Heart right ventricle (tissue), 16 donors: ENCODE measurements around the gene FUT6. TPM values are rescaled to one million over a fixed set of nuclear protein-coding genes. Genes with fewer than 3 reads are reported as not detected.
A peak's percentile ranks its signal among the peaks of the same experiment; 100 is the strongest.

Source experiments
- ATAC-seq, 8 donors: fragments of 200-7000 bp; cut with Tn5 transposase; one replicate each; pipeline ENCODE4 v1.9.1; 2020; ENCODE audit warnings: mild to moderate bottlenecking in 8 of 8, moderate library complexity in 8 of 8, moderate number of reproducible peaks in 1 of 8
- DNase-seq, 2 donors: peaks; one replicate each; pipeline ENCODE4 v3.0.0-alpha.2; 2020
- H3K27ac ChIP-seq, 10 donors: fragments of 200-600 bp; sonication (generic) in 2 of 10; one replicate each; pipeline versions ENCODE4 v1.5.0 to v1.8.0; 2020 to 2022; ENCODE audit warnings: mild to moderate bottlenecking in 3 of 10
- H3K27me3 ChIP-seq, 7 donors: fragments of 200-600 bp; one replicate each; pipeline ENCODE4 v1.8.0; 2021 to 2022; ENCODE audit warnings: mild to moderate bottlenecking in 2 of 7
- H3K36me3 ChIP-seq, 9 donors: fragments of 200-600 bp; sonication (generic) in 1 of 9; one replicate each; pipeline versions ENCODE4 v1.5.0 to v1.8.0; 2020 to 2022; ENCODE audit warnings: mild to moderate bottlenecking in 2 of 9
- H3K4me1 ChIP-seq, 9 donors: fragments of 200-600 bp; sonication (generic) in 1 of 9; one replicate each; pipeline versions ENCODE4 v1.5.0 to v1.8.0; 2020 to 2022; ENCODE audit warnings: mild to moderate bottlenecking in 4 of 9
- H3K4me3 ChIP-seq, 10 donors: fragments of 200-600 bp; sonication (generic) in 2 of 10; one replicate each; pipeline versions ENCODE4 v1.5.0 to v1.8.0; 2020 to 2022; ENCODE audit warnings: mild to moderate bottlenecking in 7 of 10, moderate library complexity in 2 of 10
- H3K9me3 ChIP-seq, 11 donors: fragments of 200-600 bp in 10 of 11; sonication (generic) in 2 of 11; one replicate each; pipeline versions ENCODE4 v1.5.0 to v1.8.0; 2013 to 2022; ENCODE audit warnings: mild to moderate bottlenecking in 2 of 11, control low read depth in 1 of 11, moderate library complexity in 1 of 11
- WGBS, 2 donors: extraction: QIAGEN DNeasy Blood & Tissue Kit; methylation state at CpG; one replicate each; pipeline ENCODE4 v1.1.7; 2013; ENCODE audit warnings: inconsistent platforms in 1 of 2; 5-methylcytosine and 5-hydroxymethylcytosine counted together
- intact Hi-C, 10 donors: fragments of 100-400 bp; cut with DNase I; formaldehyde crosslinking; loops; one replicate each; pipeline versions ENCODE4 v1.11.1 to v1.14.2; 2022
- polyA plus RNA-seq, 2 donors: library from polyadenylated mRNA; stranded (reverse); fragments of 200-250 nt; gene quantifications; one replicate each; pipeline ENCODE4 v1.2.3, GENCODE V29; 2013
- total RNA-seq, 10 donors: library from RNA; stranded (reverse); fragmentation: NEBNext Ultra II Directional in 3 of 10; extraction: Animal tissue kit (Norgen Biotek cat#: 25700) in 3 of 10; gene quantifications; one replicate each; pipeline versions ENCODE4 v1.2.1 to v1.2.4, GENCODE V29; 2021 to 2023
- TF ChIP-seq, protein P1 (sequence below), 9 donors: fragments of 200-600 bp; sonication (generic) in 2 of 9; IDR thresholded peaks; one replicate each; pipeline versions ENCODE4 v1.5.0 to v1.8.0; 2021 to 2022; ENCODE audit warnings: antibody characterized with exemption in 9 of 9, mild to moderate bottlenecking in 5 of 9, moderate library complexity in 1 of 9
- donor health status: Arrhythmogenic right ventricular cardiomyopathy.
- donor health status: ischemic (EF 13 %, LVEDD 7.1; RV severe dilation, severe dysfunction).
- donor health status: healthy with polysubstance abuse.
- donor health status: DM: no; HTN: yes; CAD: no.
- donor health status: DM: no; HTN: no; CAD: no.
- donor health status: ischemic (EF 25% LVEDD 6.9; RV normal size, moderate dysfunction).
- donor health status: ischemic (EF 25% LVEDD 5.7; RV mildly dilated, moderate dysfunction).
- donor health status: healthy.
- donor health status: DM: yes; HTN: yes; CAD: no.
- donor health status: Ischemic cardiomyopathy.
- donor health status: ischemic (EF 35%, LVEDD 5.7; RV mildly dilated, moderate dysfunction).
- donor health status: nonischemic (EF 11% LVEDD 7.7; RV severe dilation, severe dysfunction).
- donor health status: DM: yes; HTN: yes; CAD: no.
- donor health status: PGD.
- donor health status: ischemic (EF 29% LVEDD 5.4; RV normal size, mild dysfunction).
- donor health status: nonischemic (EF 23%, LVEDD 6.1; RV moderate dilation, normal function).

The FUT6 gene
- total and polyA plus RNA-seq, 12 donors: not detected

DNA sequence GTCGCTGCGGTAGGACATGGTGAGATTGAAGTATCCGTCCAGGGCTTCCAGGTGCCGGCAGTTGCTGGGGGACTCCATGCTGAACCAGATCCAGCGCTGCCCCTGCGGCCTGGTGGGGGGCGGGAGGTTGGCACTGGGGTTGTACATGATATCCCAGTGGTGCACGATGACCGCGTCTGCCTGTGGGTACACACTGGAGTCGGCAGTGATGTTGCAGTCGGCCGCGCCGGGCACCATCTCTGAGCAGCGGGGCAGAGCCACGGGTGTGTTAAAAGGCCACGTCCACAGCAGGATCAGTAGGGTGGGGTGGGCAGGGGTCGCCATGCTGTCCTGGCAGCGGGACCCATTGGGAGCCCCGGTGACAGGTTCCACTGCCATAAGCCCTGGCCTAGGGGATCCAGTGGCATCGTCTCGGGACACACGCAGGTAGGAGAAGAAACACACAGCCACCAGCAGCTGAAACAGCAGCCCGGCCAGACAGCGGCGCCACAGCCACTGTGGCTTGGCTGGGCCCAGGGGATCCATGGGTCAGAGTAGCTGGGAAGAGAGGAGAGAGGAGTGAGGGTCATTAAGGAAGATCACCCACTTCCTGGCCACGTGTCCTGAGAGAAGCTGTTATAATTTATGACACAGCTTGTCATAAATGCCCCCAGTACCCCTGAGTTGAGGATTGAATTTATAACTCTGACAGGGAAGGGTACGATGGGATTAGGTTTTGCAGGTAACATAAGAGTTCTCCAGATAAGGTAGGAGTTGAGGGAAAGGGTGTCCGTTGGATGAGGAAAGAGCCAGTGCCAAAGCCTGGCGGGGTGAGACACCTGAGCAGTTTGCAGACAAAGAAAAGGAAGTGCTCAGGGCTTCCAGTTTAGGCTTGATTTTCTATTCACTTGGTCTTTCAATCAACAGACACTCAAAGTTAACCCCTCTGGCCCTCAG, 28.0 kb upstream of the FUT6 start:
- WGBS, 2 donors: 85 to 86% methylated on average over 28 to 31 of the region's 31 CpGs
- Histone ChIP-seq H3K4me1 (peaks cover 0 to 3% (median 0%) of the 10 kb centered on the region in 9 donors), H3K27ac (no peak overlapping the region), H3K4me3 (no peak overlapping the region), H3K36me3 (no peaks in the 10 kb centered on the region), H3K27me3 (peaks cover 0 to 11% (median 0%) of the 10 kb centered on the region in 7 donors), H3K9me3 (no peaks in the 10 kb centered on the region)
- intact Hi-C loops: no loop called here
- TF ChIP-seq, protein P1, sequence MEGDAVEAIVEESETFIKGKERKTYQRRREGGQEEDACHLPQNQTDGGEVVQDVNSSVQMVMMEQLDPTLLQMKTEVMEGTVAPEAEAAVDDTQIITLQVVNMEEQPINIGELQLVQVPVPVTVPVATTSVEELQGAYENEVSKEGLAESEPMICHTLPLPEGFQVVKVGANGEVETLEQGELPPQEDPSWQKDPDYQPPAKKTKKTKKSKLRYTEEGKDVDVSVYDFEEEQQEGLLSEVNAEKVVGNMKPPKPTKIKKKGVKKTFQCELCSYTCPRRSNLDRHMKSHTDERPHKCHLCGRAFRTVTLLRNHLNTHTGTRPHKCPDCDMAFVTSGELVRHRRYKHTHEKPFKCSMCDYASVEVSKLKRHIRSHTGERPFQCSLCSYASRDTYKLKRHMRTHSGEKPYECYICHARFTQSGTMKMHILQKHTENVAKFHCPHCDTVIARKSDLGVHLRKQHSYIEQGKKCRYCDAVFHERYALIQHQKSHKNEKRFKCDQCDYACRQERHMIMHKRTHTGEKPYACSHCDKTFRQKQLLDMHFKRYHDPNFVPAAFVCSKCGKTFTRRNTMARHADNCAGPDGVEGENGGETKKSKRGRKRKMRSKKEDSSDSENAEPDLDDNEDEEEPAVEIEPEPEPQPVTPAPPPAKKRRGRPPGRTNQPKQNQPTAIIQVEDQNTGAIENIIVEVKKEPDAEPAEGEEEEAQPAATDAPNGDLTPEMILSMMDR (IDR thresholded peaks at IDR 0.05): no peak
- DNase-seq: no peak
- peak in 1 of 8 donors; percentile 20 for ATAC-seq

DNA sequence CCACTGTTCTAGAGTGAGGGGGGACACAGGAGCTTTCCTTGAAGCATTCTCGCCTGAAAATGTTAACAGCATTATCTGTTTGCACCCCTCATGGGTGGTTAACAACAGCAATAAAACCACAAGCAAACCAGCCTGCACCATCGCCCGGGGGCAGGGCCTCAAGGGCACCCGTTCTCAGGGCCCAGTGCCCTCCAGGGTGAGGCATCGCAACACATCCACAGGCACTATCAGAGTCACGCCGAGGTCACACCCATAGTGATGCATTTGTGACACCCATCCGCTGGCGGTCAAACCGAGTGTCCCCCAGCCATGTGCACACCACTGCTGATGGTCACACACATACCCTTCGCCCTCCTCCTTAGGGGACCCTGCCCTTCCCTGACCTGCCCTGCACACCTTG, 26.3 kb upstream of the FUT6 start:
- peaks cover 0 to 2% (median 0%) of the 10 kb centered on the region in 9 donors for H3K4me1 ChIP-seq
- H3K36me3 ChIP-seq: no peaks in the 10 kb centered on the region
- peaks cover 0 to 11% (median 0%) of the 10 kb centered on the region in 7 donors for H3K27me3 ChIP-seq
- no peak overlapping the region for H3K4me3 ChIP-seq
- no peaks in the 10 kb centered on the region for H3K9me3 ChIP-seq
- TF ChIP-seq, protein P1 (IDR thresholded peaks at IDR 0.05): no peak
- ATAC-seq (no peak), DNase-seq (no peak)
- WGBS, 2 donors: 81 to 86% methylated on average over 11 of the region's 11 CpGs
- intact Hi-C loops: no loop called here
- H3K27ac ChIP-seq: no peak overlapping the region

DNA sequence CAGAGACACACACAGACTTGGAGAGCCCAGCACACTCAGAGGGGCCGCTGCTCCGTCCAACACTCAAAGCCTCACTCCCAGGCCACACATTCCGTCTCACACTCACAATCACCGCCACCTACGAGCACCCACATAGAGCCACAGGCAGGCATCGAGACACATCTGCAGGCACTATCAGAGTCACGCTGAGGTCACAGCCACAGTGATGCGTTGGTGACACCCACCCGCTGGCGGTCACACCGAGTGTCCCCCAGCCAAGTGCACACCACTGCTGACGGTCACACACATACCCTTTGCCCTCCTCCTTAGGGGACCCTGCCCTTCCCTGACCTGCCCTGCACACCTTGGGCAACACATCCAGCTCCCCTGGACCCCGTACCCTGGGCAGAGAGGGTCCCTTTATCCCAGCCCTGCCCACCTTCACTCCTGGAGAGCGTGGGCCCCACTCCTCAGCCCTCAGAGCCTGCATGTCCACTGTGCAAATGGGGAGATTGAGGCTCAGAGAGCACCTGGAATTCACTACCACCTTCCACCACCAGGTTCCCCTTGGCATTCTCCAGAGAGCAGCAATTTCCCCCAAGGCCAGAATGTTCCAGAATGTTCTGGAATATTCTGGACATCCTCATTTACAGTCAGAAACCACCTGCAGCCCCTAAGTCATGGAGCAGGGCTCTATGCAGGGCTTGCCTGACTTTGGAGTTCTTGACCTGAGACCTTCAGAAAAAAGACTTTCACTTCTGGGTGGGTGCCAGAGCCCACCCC, 25.4 kb upstream of the FUT6 start:
- H3K36me3 ChIP-seq: no peaks in the 10 kb centered on the region
- ATAC-seq (no peak), DNase-seq (no peak)
- 77 to 79% methylated on average over 14 of the region's 14 CpGs for WGBS, 2 donors
- no peak overlapping the region for H3K4me3 ChIP-seq
- intact Hi-C loops: no loop called here
- TF ChIP-seq, protein P1 (IDR thresholded peaks at IDR 0.05): no peak
- H3K9me3 ChIP-seq: no peaks in the 10 kb centered on the region
- no peak overlapping the region for H3K27ac ChIP-seq
- no peaks in the 10 kb centered on the region for H3K4me1 ChIP-seq
- peaks cover 0 to 11% (median 0%) of the 10 kb centered on the region in 7 donors for H3K27me3 ChIP-seq

DNA sequence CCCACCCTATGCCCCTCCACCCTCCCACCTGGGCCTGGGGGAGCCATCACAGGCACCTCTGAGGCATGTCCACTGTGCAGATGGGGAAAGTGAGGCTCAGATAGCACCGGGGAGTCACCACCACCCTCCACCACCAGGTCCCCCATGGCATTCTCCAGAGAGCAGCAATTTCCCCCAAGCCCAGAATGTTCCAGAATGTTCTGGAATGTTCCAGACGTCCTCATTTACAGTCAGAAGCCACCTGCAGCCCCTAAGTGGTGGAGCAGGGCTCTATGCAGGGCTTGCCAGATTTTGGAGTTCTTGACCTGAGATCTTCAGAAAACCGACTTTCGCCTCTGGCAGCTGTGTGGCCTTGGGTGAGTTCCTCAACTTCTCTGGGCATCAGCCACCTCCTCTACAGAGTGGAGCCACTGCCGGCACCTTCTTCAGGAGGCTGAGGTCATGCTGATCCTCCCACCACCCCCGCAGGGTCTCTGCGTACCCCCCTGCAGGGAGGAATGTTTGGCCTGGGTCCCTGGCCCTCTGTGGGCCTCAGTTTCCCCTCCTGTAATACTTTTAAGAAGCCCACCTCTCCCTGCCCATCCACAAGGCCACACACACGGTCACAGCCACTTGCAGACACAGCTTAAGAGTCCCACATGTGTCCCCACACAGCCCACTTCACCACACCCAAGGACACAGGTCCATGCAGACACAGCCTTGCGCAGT, 24.7 kb upstream of the FUT6 start:
- DNase-seq: no peak
- no peaks in the 10 kb centered on the region for H3K9me3 ChIP-seq
- TF ChIP-seq, protein P1 (IDR thresholded peaks at IDR 0.05): no peak
- no peaks in the 10 kb centered on the region for H3K4me1 ChIP-seq
- H3K4me3 ChIP-seq: no peak overlapping the region
- intact Hi-C loops: no loop called here
- 79 to 87% methylated on average over 9 of the region's 9 CpGs for WGBS, 2 donors
- no peaks in the 10 kb centered on the region for H3K36me3 ChIP-seq
- ATAC-seq: no peak
- H3K27ac ChIP-seq: no peak overlapping the region
- H3K27me3 ChIP-seq: peaks cover 0 to 11% (median 0%) of the 10 kb centered on the region in 7 donors
